ENCODE data around the gene USF3.

The USF3 gene

GRCh38 chr3:113696658-113697499 lies 437 bp upstream of the USF3 start:
- Histone ChIP-seq H3K4me3 (ENCODE audit: low read depth, low read length, poor library complexity, severe bottlenecking) (peak overlapping the region; percentile 84), H3K9ac (ENCODE audit: low read length) (peak overlapping the region; percentile 87), H3K27me3 (ENCODE audit: insufficient read depth, low read length) (no peaks in the 10 kb centered on the region), H3K9me2 (ENCODE audit: low read depth, low read length) (no peaks in the 10 kb centered on the region), H3K79me2 (ENCODE audit: insufficient read depth, low read length) (no peaks in the 10 kb centered on the region), H3K4me2 (ENCODE audit: low read length) (peak overlapping the region; percentile 97), H3K36me3 (ENCODE audit: insufficient read depth, low read length) (no peaks in the 10 kb centered on the region), H2AFZ (ENCODE audit: low read length) (peak overlapping the region; percentile 39; the same call in 1 of the 2 replicates), H4K20me1 (ENCODE audit: insufficient read depth, low read length) (no peaks in the 10 kb centered on the region), H3F3A (ENCODE audit: insufficient read depth, low read length) (no peaks in the 10 kb centered on the region), H3K4me1 (ENCODE audit: insufficient read depth, low read length, severe bottlenecking) (peaks cover 40% of the 10 kb centered on the region), H3K9me3 (ENCODE audit: low read length) (no peaks in the 10 kb centered on the region), H3K27ac (ENCODE audit: low read depth, low read length, poor library complexity, severe bottlenecking) (peak overlapping the region; percentile 60)
- TF ChIP-seq, protein P1, sequence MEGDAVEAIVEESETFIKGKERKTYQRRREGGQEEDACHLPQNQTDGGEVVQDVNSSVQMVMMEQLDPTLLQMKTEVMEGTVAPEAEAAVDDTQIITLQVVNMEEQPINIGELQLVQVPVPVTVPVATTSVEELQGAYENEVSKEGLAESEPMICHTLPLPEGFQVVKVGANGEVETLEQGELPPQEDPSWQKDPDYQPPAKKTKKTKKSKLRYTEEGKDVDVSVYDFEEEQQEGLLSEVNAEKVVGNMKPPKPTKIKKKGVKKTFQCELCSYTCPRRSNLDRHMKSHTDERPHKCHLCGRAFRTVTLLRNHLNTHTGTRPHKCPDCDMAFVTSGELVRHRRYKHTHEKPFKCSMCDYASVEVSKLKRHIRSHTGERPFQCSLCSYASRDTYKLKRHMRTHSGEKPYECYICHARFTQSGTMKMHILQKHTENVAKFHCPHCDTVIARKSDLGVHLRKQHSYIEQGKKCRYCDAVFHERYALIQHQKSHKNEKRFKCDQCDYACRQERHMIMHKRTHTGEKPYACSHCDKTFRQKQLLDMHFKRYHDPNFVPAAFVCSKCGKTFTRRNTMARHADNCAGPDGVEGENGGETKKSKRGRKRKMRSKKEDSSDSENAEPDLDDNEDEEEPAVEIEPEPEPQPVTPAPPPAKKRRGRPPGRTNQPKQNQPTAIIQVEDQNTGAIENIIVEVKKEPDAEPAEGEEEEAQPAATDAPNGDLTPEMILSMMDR (IDR thresholded peaks at IDR 0.05; ENCODE audit: low read length) = no peak

DNA sequence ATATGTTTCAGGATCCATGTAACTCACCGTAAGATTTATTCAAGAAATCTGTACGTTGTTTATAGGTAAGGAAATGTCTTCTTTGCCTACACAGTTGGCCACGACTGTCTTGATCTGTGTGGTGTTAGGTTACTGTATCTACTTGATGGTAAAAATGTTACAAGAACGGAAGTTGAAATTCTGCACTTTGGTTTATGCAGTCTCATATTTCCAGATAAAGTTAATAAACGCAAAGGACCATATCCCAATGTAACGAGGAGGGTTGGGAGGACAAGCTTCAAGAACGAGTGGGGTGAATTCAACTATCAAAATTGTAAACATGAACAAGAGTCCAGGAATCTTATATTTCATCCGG lies 1.0 kb downstream of the USF3 start:
- no peak overlapping the region for H2AFZ ChIP-seq (ENCODE audit: low read length)
- no peaks in the 10 kb centered on the region for H3K9me3 ChIP-seq (ENCODE audit: low read length)
- H3K79me2 ChIP-seq (ENCODE audit: insufficient read depth, low read length) = no peaks in the 10 kb centered on the region
- peak overlapping the region; percentile 84 for H3K4me3 ChIP-seq (ENCODE audit: low read depth, low read length, poor library complexity, severe bottlenecking)
- peak overlapping the region; percentile 88 for H3K4me2 ChIP-seq (ENCODE audit: low read length)
- no peaks in the 10 kb centered on the region for H3K27me3 ChIP-seq (ENCODE audit: insufficient read depth, low read length)
- H3K36me3 ChIP-seq (ENCODE audit: insufficient read depth, low read length) = no peaks in the 10 kb centered on the region
- H3K9ac ChIP-seq (ENCODE audit: low read length) = peak overlapping the region; percentile 87
- H3K27ac ChIP-seq (ENCODE audit: low read depth, low read length, poor library complexity, severe bottlenecking) = peak overlapping the region; percentile 63
- H3K9me2 ChIP-seq (ENCODE audit: low read depth, low read length) = no peaks in the 10 kb centered on the region
- peaks cover 40% of the 10 kb centered on the region for H3K4me1 ChIP-seq (ENCODE audit: insufficient read depth, low read length, severe bottlenecking)
- no peak for TF ChIP-seq EZH2 (IDR thresholded peaks at IDR 0.05; ENCODE audit: borderline replicate concordance, low read length)
- TF ChIP-seq, protein P1 (IDR thresholded peaks at IDR 0.05; ENCODE audit: low read length) = no peak
- no peaks in the 10 kb centered on the region for H4K20me1 ChIP-seq (ENCODE audit: insufficient read depth, low read length)
- no peaks in the 10 kb centered on the region for H3F3A ChIP-seq (ENCODE audit: insufficient read depth, low read length)

GRCh38 chr3:113690482-113690881 lies 6.0 kb downstream of the USF3 start:
- TF ChIP-seq EZH2 (IDR thresholded peaks at IDR 0.05; ENCODE audit: borderline replicate concordance, low read length) = no peak
- TF ChIP-seq, protein P1 (IDR thresholded peaks at IDR 0.05; ENCODE audit: low read length) = no peak
- no peak overlapping the region for H3K4me2 ChIP-seq (ENCODE audit: low read length)
- H3K4me1 ChIP-seq (ENCODE audit: insufficient read depth, low read length, severe bottlenecking) = peaks cover 18% of the 10 kb centered on the region

More at GRCh38 chr3:113690482-113690881, 6.0 kb downstream of the USF3 start:
- H3K9me3 ChIP-seq (ENCODE audit: low read length) = no peaks in the 10 kb centered on the region
- H3K27ac ChIP-seq (ENCODE audit: low read depth, low read length, poor library complexity, severe bottlenecking) = no peak overlapping the region
- no peak overlapping the region for H2AFZ ChIP-seq (ENCODE audit: low read length)
- peaks cover under 1% of the 10 kb centered on the region; the same call in 1 of the 2 replicates for H3K36me3 ChIP-seq (ENCODE audit: insufficient read depth, low read length)
- H3K9me2 ChIP-seq (ENCODE audit: low read depth, low read length) = no peaks in the 10 kb centered on the region
- no peaks in the 10 kb centered on the region for H3K79me2 ChIP-seq (ENCODE audit: insufficient read depth, low read length)
- no peaks in the 10 kb centered on the region for H4K20me1 ChIP-seq (ENCODE audit: insufficient read depth, low read length)
- no peaks in the 10 kb centered on the region for H3F3A ChIP-seq (ENCODE audit: insufficient read depth, low read length)
- no peaks in the 10 kb centered on the region for H3K27me3 ChIP-seq (ENCODE audit: insufficient read depth, low read length)
- no peak overlapping the region for H3K9ac ChIP-seq (ENCODE audit: low read length)
- H3K4me3 ChIP-seq (ENCODE audit: low read depth, low read length, poor library complexity, severe bottlenecking) = no peak overlapping the region

Measured in OCI-LY1 (cell line).